Activated CD4-positive, alpha-beta T cell treated with anti-CD3 and anti-CD28 coated beads, Interleukin-2, amount 50 U/mL, for 4 hours (primary cell): ENCODE results near the gene SLITRK2.

Experiments
- DNase-seq, 2 experiments: peaks; one replicate each; pipeline ENCODE4 v3.0.0-alpha.2; 2020

Gene SLITRK2

GRCh38 chrX:145817331-145818185 lies at the start of gene SLITRK2:
Gene SLITRK2, plus strand, starts transcription at chrX:145817829. Its CDS starts 4,597 bp downstream, at chrX:145822426.
- no peak for DNase-seq

DNA sequence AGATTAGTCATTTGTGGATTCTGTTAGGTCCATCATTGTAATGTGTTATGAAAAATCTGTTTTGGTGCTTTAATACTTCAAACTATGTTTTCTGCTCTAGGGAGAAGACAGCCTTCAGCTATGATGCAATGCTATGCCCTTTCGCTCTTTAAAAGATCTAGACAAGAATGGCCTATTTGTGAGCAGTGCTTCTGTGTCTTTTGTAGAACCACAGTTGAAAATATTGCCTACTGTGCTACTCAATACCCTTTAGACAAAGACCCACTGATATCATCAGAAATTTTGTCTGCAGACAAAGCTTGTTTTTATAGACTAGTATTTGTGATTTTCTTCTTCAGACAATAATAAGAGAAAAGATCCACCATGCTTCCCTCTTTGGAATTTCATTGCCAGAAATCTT lies 44.6 kb upstream of the SLITRK2 start:
- no peak for DNase-seq

GRCh38 chrX:145792281-145792680 lies 25.3 kb upstream of the SLITRK2 start:
- DNase-seq, result no peak

- no peak for DNase-seq
Observed at GRCh38 chrX:145803508-145803907, 14.1 kb upstream of the SLITRK2 start.

- DNase-seq, result no peak
Observed at GRCh38 chrX:145813081-145813480, 4.5 kb upstream of the SLITRK2 start.

DNA sequence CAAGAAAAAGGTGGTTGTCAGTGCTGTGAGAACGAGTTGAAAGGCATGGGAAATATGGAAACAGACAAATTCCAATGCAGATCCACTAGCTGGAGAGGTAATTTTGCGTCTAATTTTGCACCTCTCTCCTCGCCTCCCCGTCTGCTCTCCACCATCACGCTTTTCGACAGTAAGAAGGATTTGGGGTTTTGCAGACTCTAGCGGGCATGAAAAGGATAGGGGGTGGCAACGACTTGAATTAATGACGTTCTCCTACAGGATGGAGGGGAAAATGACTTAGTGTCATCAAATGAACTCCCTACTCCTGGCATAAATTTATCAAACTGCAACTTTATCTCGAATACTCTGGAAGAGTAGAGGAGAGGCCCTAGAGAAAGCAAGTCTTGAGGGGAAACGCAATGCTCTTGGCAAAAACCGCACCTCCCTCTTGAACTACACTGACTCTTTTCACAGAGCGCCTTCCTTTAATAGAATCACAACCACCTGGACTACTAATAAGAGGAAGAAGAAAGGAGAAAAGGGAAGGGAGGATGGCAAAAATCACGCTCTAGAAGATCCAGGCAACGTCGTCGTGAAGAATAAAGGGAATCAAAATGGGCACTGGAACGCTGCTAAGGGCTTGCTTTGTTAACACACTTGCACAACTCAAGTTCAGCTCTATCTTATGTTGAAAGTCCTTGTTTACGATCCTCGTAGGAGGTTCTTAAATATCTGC lies 871 bp upstream of the SLITRK2 start:
- DNase-seq, result no peak

- no peak for DNase-seq
Observed at GRCh38 chrX:145818186-145819113, 821 bp downstream of the SLITRK2 start.

- DNase-seq, result no peak
Observed at GRCh38 chrX:145820825-145821224, 3.2 kb downstream of the SLITRK2 start.

GRCh38 chrX:145821291-145821897 lies 3.8 kb downstream of the SLITRK2 start:
- DNase-seq, result no peak

DNA sequence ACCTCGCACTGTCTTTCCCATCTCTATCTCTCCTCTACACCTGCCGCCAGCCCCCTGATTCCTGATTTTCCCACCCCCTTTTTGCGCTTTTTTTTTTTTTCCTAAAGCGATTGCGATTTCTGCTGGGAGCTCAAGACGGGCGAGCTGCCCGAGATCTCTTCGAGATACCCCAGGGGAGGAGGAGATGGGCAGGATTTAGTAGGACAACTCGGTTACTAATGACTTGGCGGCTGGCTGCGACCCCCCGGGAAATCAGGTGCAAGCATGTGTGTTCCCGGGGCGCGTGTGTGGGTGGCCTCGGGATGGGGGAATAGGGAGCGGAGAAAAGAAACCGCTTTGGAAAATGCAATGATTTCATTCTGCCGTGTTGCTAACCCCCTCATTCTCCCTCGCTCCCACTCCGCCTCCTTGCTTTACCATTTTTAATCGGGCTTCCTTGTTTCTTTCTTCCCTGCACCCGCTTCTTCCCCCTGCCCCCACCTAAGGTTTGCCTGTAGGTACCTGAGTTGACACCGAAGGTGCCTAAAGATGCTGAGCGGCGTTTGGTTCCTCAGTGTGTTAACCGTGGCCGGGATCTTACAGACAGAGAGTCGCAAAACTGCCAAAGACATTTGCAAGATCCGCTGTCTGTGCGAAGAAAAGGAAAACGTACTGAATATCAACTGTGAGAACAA lies 4.4 kb downstream of the SLITRK2 start:
- DNase-seq, result no peak

- DNase-seq, result no peak
Observed at GRCh38 chrX:145823132-145823531, 5.5 kb downstream of the SLITRK2 start.

GRCh38 chrX:145825896-145826295 lies 8.3 kb downstream of the SLITRK2 start:
- no peak for DNase-seq

GRCh38 chrX:145826466-145826865 lies 8.8 kb downstream of the SLITRK2 start:
- DNase-seq, result no peak

GRCh38 chrX:145832796-145833195 lies 15.2 kb downstream of the SLITRK2 start:
- no peak for DNase-seq

GRCh38 chrX:145840531-145840930 lies 22.9 kb downstream of the SLITRK2 start:
- no peak for DNase-seq

DNA sequence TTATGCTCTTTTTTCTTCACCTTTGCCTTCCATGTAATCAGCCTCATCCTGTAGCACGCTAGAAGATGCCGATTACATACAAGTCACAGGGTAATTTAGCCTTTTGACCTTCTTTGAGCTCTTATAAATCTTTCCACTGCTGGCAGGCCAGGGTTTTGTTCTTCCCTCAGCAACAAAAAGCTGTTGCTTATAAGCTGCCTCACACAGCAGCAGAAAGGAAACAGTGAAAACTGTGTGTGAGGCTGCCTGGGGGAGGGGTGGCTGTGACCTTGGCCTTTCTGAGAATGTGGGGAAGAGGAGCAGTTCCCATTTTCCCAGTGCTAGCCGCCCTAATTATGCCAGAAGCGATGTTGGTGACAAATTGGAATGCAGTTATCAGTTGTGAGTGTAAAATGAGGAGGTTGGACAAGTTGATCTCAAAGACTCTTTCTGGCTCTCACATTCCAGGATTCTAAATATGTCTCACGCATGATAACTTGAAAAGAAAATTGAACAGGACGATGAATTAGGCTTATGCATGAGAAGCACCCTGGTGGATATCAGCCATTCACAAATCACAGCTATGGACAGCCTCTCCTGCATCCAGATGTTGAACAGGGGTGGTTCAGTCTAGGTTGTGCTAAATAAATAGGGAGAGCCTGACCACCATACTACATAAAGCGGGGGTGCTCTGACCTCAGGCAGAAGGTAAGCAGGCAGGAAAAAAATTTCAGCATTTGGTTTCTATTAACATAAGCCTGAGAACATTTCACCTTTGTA lies 25.7 kb downstream of the SLITRK2 start:
- DNase-seq, result no peak

DNA sequence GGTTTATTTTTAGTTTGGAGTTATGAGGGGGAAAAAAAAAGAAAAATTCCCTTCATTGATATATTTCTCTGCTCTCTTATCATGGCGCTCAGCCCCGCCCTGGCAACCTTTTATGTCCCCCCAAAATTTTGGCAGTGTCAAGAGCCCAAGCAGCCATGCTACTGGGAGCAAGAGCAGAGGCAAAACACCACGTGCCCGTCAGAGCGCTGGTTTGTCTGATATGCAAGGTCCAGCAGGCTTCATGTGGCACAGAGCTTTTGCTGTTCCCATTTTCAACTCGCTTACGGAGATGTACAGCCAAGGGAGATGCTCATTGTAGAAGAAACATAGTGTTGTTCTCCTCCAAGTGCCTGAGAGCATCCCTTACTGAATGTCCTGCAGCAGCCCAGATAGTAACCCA lies 27.3 kb downstream of the SLITRK2 start:
- DNase-seq, result no peak

GRCh38 chrX:145848448-145848847 lies 30.8 kb downstream of the SLITRK2 start:
- DNase-seq, result no peak

- no peak for DNase-seq
Observed at GRCh38 chrX:145848857-145849256, 31.2 kb downstream of the SLITRK2 start.

GRCh38 chrX:145853181-145853580 lies 35.6 kb downstream of the SLITRK2 start:
- no peak for DNase-seq

- no peak for DNase-seq
Observed at GRCh38 chrX:145856181-145856580, 38.6 kb downstream of the SLITRK2 start.
